GM18508 (cell line): ENCODE data around the gene TTC7B.

ENCODE experiments used
- ATAC-seq: cut with Tn5 transposase; IDR thresholded peaks from one replicate; pipeline ENCODE4 v1.9.1; 2021; ENCODE audit warnings: moderate number of reproducible peaks; ENCODE audit not compliant: insufficient read depth, unreplicated experiment

The TTC7B gene

DNA sequence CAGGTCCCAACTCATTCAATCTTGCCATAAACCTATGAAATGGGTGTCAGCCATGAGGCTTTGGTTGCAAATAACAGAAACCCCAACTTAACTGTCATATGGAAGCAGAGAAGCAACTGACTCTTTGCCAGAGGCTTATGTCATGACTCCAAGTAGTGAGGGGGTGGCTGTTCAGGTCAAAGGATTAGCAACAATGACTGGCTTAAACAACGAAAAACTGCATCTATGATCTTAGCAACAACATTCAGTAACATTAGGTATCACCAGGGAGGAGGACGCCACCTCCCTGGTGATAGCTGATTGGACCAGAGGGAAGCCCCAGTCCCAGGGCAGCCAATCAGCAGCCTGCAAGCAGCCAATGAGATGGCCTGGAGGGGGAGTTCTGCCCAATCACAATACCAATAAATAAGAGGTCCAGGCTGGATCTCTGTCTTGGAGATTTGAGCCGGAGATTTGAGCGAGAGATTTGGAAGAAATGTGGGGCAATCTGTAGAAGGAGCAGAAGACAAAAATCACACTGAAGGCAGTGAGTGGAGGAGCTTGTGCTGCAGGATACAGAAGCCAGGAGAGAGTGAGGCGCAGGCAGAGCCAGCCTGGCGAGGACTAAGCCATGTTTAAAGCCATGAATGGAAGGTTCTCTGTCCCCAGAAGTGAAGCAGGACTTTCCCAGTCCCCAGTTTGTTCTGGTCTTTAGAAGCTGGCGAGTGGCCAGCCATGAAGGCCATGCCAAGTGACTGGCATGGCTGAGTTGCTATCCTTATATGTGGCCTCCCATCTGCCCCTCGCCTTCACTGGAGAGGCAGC, 326.1 kb downstream of the TTC7B start:
- ATAC-seq = no peak

DNA sequence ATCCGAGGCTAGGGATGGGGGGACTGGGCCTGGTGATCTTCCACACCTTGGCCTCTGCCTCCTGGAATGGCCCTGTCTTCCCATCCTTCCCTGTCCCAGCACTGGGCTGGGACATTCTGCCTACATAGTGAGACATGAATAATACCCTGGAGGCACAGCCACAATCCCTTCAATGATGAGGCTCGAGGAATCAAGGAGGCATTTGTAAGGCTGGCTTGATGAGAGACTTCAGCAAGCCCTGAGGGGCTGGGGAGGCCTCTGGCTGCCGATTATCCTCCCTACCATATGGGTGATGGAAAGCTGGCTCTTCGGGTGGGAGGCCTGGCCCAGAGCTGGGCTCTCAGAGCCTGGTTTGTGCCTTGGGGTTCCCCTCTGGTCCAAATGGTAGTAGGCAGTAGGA, 326.9 kb downstream of the TTC7B start:
- no peak for ATAC-seq

DNA sequence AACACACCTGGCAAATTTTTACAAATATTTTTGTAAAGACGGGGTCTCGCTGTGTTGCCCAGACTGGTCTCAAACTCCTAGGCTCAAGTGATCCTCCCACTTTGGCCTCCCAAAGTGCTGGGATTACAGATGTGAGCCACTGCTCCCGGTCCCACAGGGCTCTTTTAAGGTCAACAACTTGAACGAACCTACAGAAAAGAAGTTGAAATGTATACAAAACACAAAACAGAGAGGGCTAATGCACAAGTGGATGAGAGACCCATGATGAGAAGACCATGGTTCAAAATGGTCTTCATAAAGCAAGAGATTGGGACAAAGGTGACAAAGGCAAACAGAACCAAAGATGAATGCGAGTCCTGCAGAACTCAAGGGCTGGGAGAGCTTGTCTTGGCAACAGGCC, 328.0 kb downstream of the TTC7B start:
- no peak for ATAC-seq

DNA sequence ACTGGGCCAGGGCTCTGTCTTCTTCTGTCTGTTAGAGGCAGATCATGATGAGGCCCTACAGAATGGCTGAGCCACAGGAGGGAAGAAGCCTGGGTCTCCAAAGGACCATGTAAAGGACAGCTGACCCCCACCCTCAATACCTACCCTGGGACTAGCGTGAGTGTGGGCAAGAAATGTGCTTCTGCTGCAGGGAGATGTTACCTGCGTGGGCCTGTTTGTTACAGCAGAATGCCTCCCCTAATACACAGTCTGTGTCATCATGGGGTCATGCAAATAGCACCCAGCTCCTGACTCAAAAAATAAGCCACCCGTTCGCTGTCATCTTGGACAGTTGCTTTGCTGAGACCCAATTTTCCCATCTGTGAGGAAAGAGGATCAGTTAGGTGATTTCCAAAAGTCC, 328.8 kb downstream of the TTC7B start:
- ATAC-seq = no peak

DNA sequence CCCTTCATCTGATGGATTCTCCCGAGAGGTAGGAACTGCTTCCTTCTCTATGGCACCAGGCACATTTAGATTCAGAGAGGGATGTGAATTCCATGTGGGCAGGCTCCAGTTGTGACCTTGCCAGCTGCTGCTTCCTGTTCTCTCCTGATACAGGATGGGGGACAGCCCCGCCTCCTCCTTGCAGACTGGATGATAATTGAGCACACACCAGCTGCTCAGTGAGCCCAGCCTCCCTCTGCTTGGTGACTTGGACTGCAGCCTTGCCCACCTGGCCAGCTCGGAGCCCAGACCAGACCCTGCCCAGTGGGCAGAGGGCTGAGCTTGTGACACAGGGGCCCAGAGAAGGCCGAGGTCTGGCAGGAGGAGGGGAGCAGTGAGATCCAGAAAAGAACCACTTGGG, 329.2 kb downstream of the TTC7B start:
- ATAC-seq = no peak

DNA sequence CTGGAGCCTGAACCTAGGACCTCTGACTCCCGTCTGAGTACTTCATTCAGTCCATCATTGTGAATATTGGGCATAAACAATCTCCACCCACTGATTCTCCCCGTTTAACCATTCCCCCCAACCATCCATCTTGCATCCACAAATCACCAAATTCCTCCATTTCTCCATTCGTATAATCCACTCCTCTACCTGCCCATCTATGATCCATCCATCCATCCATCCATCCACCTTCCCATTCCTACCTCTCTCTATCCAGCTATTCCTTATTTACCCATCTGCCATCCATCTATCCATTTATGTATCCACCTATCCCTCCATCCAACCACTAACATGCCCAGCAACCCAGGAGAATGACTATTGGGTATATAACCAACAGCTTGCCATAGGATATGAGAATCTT, 331.9 kb downstream of the TTC7B start:
- ATAC-seq = no peak

DNA sequence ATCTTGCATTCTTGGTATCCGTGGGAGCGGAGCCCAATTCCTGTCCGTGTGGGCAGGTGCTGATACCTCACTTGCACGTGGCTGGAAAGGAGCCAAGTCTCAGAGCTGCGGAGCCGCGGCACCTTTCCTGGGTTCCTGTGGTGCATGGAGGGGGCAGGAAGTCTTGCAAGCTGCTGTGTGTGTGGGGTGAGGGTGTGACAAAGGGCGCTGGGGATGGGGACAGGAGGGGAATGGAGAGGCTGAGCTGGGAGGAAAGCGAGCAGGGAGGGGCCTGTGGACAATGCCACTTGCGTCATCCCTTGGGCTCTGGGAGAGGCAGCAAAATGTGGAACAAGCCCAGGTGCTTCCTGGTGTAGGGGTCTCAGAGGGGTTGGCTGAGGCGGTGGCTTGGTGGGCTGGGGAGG, 332.7 kb downstream of the TTC7B start:
- no peak for ATAC-seq

DNA sequence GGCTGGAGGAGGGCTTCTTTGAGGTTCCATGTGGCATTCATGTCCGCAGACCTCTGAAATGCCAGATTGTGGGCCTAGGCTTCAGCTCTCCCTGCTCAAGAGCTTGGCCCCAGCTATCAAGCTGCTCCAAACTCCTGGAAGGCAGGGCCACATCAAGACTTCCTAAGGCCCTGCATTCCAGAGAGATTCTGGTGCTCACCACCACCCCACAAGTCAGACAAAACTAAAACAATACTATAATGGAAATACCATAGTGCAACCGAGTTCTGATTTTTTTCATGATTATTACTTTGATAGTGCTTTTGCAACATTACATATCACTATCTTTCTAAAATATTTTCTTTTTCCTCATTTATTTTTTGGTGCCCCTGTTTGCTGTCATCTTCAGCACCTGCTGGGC, 333.1 kb downstream of the TTC7B start:
- no peak for ATAC-seq

DNA sequence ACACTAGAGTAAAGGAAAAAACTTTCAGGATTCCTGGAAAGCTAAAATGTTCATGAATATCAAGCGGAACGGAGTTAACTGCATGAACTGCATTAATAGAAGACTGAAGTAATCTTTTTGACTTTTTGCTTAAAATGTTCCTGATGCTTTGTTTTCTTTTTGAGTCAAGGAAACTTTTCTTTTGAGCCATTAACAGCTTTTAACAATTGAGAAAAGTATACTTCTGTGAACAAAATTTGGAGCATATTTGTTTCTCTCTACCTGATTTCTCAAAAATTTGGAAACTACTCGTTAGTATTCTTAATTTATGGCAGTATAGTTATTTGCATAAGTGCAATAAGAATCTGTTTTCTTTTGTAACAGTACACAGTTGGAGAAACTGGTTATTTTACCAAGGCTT, 340.9 kb downstream of the TTC7B start:
- no peak for ATAC-seq
